Thyroid gland (tissue), 4 donors: Measurements from ENCODE around the gene DIPK1C.

Experiments
- CTCF ChIP-seq, 6 experiments: fragments of 200-600 bp in 3 of 6; fragments of 450-650 bp in 3 of 6; sonication (generic) in 3 of 6; IDR thresholded peaks; one replicate each; pipeline ENCODE4 v1.5.1; 2016 to 2019; ENCODE audit warnings: antibody characterized with exemption in 6 of 6, mild to moderate bottlenecking in 2 of 6, inconsistent platforms in 1 of 6, moderate library complexity in 1 of 6
- POLR2A ChIP-seq, 2 donors: fragments of 450-650 bp; IDR thresholded peaks; one replicate each; pipeline ENCODE4 v1.6.1; 2017; ENCODE audit warnings: antibody characterized with exemption in 2 of 2, mild to moderate bottlenecking in 2 of 2, moderate library complexity in 1 of 2

GRCh38 chr18:74486119-74486849 is 29.2 kb upstream of the DIPK1C start:
- TF ChIP-seq POLR2A (IDR thresholded peaks at IDR 0.05) (no peak), CTCF (IDR thresholded peaks at IDR 0.05) (peak in 1 of 6 experiments; percentile 18)
